Measurements from ENCODE around the gene STAC2.

DNA sequence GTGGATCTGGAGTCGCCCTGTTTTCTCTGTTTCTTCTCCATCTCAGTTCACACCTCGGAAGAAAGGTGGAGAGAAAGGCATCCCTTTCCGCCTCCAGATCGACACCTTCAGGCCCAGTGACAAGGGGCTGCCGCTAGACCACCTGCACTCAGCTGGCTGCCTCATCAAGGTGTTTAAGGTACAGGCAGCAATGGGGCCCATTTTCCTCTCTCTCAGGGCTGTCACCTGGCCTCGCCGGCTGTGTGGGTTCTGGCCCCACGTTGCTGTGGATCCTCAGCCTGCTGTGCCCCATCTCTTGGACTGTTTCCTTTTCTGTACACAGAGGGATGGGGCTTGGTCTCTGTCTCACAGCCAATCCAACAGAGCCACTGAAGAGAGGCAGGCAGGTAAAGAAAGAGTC, 17.4 kb upstream of the STAC2 start:
- no peak for TF ChIP-seq POLR2A (IDR thresholded peaks at IDR 0.05)
- TF ChIP-seq, protein P1, sequence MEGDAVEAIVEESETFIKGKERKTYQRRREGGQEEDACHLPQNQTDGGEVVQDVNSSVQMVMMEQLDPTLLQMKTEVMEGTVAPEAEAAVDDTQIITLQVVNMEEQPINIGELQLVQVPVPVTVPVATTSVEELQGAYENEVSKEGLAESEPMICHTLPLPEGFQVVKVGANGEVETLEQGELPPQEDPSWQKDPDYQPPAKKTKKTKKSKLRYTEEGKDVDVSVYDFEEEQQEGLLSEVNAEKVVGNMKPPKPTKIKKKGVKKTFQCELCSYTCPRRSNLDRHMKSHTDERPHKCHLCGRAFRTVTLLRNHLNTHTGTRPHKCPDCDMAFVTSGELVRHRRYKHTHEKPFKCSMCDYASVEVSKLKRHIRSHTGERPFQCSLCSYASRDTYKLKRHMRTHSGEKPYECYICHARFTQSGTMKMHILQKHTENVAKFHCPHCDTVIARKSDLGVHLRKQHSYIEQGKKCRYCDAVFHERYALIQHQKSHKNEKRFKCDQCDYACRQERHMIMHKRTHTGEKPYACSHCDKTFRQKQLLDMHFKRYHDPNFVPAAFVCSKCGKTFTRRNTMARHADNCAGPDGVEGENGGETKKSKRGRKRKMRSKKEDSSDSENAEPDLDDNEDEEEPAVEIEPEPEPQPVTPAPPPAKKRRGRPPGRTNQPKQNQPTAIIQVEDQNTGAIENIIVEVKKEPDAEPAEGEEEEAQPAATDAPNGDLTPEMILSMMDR (IDR thresholded peaks at IDR 0.05): no peak

Data from esophagus squamous epithelium (tissue), 4 donors.